OCI-M2 (cell line): ENCODE measurements around the gene GBGT1.

Experiments
- DNase-seq: peaks from one replicate; lab custom pipeline; 2025; ENCODE audit not compliant: unreplicated experiment; lab: John Stamatoyannopoulos, UW

GBGT1 gene

DNA sequence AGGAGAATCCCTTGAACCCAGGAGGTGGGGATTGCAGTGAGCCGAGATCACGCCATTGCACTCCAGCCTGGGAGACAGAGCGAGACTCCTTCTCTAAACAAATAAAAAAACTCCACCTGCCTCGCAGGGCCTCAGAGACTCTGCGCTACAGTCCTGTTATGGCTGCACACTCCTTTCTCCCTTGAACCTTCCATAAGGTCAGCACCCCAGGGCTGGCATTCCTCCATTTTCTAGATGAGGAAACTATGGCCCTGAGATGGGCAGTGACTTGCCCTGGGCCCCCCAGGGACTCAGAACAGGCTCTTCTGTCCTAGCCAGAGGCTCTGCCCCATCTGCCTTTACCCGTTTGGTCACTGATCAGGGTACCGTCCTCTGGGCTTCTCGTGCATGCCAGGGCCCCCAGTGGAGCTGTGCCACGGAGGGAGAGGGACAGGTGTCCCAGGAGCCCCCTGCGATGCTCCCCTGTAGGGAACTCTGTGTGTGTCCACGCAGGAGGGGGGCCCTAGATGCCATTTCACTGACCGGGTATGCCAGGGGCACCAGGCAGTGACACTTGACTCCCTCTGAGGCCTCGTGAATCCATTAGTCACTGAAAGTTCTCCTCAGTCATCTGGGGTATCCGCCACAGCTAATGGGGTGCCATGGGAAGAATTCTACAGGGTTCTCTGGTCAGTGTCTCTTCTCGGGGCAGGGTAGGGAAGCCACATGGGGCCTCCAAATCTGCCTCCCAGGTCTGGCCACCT is 58.8 kb downstream of the GBGT1 start:
- DNase-seq: no peak

DNA sequence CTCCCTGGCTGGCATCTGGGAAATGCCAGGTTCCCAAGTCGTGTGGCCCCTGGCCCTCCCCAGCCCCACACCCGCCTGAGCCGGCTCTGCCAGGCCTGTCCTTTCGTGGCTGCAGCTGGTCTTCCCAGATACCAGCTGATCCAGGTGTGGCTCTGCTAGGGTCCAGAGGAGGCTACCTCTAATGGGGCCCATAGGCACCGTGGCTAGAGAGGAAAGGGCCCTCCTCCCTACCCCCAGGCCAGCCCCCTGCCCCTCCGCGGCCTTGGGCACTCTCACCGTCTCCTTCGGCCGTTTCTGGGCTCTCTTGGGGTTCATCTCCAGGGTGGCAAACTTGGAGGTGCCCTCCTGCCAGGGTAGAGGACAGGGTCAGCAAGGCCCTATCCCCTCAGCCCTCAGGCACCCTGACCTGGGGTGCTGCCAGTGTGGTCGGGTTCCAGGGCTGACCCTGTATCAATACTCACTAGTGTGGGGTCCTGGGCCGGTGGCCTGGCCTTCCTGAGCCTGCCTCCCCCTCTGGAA is 59.7 kb downstream of the GBGT1 start:
- no peak for DNase-seq

DNA sequence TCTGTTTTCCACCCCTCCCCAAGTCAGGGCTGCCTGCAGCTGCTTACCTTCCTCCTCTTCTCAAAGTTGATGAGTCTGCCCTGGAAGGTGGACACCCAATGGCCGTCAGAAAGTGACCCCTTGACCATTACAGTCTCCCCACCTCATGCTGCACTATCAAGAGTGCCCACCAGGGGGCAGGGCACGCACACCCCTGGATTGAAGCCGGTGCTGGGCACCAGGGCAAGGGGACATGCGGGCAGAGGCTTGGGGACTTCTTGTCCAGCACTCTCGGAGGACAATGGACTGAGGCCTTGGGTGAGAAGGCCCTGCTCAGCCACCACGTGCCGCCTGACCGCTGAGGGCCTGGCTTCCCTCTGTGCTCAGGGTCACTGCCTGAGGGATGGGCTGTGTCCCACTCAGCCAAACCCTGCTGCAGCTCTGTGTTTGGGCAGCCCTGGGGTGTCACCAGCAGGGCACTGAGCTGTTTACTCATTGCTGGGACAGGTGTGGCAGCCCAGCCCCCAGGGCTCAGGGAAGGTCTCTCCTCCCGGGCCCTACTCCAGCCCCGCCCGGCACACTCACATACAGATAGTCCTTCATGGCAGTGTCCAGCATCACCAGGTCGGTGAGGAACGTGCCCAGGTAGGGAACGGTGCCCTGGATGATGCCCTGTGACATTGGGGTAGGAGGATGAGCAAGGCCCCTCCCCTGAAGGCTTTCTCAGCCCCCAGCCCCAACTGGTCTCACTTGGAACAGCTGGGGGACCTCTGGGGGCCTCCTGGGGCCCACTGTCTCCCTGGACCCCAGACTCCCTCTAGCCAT is 60.3 kb downstream of the GBGT1 start:
- DNase-seq: no peak
